Measurements from ENCODE around the gene SCN3A.

Gene SCN3A

DNA sequence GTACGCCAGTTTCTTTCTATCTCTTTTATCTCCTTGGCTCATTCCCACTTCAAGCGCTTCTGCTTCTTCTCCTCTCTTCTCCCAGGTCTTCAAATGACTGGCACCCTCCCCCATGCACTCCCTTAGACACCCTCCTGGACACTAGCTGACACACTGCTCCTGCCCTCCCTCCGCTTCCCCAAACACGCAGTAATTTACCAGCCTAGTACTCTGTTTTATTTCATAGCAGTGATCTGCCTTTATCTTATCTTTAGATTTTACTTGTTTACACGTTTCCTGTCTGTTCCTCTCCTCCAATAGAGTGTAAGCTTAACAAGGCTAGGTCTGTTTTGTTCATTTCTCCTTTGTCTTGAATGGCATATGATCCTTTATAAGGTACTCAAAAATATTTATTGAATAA lies 93.9 kb downstream of the SCN3A start:
- FAIRE-seq = no peak

DNA sequence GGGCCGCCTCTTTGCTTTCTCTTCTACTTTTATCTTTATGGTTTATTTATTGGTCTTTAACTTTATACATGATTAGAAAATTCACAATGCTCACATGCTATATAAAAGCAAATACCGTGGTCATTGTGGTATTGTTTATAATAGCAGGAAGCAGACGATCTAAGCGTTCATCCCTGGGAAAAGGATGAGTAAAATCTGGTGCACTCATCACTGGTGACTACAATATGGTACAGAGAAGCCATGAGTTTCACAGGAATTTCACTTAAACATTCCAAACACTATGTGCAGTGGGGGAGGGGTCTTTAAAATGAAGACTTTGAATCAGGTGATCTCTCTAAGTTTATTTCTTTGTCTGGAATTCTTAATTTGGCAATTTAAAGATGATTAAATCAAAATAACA lies 97.9 kb downstream of the SCN3A start:
- no peak for FAIRE-seq

DNA sequence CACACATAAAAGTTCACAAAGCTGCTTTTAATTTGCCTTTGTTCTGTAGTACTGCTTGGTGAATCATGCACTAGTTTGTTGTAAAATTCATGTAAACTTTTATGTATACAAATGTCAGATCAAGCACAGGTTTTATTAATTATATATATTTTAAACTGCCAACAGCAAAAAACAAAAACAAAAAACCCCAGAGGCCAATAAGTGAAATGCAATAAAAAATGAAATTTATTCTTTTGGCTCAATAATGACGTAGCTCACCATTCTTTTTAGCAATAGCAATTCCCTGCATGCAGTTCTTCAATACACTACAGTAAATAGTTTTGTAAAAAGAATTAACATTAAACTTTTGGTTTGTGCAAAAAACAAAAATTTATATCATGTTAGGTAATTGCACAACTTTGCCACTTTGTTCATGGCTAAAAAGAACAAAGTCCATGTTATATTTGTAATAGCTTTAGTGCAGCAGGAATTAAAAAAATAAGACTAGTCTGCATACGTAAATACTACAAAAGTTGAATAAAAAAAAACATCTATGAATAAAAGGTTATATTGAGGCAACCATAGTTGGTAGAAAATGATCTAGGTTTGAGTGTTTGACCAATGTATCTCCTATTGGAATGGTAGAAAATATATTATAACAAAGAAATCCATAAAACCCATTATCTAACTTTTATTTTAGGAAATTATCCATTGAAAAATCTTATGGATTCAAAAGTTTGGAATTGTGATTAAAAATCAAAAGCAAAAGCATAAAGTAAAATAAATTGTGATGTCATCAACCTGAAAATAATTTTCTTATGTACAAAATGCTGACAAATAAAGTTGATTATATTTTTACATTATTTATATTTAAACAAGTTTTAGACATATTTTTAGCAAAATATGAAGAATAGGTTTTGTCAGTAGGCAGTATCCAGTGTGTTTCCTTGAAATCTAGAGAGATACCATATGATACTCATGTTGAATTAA lies 115.6 kb downstream of the SCN3A start:
- FAIRE-seq = peak; percentile 41

DNA sequence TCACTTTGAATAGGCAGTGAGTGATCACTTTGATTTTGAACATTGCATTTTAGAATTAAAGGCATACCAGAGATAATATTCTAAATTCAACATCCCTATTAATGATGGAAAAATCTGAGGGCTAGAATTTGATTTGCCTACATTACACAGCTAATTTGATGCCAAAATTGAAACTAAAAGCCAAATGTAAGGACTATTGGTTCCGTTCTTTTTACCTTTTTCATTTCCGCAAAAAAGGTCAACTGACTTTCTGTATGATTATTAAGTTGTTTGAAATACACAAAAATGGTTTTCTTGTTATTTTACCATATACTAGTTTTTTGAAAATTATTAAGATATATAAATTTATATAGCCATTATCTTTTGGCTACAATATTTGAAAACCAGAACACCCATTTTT lies 117.5 kb downstream of the SCN3A start:
- FAIRE-seq = no peak

DNA sequence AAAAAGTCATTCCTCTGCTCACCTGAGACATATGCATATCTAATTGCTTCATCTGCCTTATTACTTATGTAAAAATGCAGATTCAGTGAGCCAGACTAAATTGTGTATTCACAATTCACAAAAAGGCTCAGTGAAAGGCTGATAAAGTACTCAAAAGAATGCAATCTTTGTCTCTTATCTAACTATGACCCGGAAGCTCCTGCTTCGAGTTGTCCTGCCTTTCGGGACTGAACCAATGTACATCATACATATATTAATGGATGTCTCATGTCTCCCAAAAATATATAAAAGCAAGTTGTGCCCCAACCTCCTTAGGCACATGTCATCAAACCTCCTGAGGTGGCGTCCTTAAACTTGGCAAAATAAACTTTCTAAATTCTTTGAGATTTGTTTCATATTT lies 120.5 kb downstream of the SCN3A start:
- FAIRE-seq = no peak

DNA sequence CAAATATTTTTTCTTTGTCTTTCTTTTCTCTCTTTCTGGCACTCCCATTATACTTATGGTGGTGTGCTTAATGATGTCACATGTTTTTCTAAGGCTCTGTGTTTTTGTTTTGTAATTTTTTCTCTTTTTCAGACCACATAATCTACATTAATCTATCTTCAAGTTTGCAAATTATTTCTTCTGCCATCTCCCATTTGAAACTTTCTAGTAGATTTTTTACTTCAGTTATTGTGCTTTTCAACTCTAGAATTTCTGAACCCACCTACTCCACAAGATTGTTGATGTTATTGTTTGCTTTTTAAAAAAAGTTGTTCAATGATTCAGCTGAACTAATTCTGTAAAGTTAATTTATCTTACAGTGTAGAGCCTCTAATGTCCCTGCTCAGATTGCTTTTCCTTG lies 121.4 kb downstream of the SCN3A start:
- FAIRE-seq = no peak

DNA sequence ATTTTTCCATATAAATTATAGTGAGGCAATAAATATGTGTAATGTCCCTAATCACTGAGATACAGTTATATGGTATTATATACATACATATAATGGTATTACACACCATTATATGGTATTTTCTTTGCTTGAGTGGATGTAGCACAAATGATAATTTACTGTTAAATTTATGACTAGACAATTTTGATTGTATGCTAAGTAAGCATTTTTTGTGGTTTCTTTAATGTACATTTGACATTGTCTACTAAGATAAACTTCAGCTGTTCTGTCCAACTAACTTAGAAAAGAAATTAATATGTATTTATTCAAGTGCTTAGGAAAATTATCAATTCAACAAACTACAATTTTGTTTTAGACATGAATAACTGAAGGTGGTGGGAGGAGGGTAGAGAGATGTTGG lies 122.6 kb downstream of the SCN3A start:
- FAIRE-seq = peak; percentile 9

DNA sequence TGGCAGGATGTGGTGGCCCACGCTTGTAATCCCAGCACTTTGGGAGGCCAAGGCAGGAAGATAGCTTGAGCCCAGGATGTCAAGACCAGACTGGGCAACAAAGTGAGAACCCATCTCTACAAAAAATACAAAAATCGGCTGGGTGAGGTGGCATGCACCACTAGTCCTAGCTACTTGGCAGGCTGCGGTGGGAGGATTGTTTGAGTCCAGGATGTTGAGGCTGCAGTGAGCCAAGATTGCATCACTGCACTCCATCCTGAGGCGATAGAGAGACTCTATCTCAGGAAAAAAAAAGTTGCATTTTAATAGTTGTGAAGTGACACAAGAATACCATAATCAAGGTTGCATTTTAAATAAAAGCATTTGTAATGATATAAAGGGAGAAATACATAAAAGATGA lies 124.4 kb downstream of the SCN3A start:
- FAIRE-seq = no peak

DNA sequence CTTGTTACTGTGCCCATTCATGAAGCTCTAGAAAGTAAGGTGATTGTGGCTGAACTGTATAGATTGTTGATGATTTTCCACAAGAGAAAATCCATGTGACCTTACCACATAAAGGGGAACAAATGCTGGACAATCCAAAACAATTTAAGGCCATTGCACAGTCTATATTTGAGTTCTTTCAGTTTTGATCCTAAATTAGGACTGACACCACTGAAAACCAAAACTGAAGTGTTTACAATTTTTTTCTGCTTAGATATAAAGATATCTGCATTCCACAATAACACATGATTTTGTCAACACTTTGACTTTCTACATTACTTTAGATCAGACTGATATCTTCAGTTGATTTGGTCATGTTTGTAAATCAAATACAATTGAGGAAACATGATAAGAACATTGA lies 124.9 kb downstream of the SCN3A start:
- FAIRE-seq = no peak

DNA sequence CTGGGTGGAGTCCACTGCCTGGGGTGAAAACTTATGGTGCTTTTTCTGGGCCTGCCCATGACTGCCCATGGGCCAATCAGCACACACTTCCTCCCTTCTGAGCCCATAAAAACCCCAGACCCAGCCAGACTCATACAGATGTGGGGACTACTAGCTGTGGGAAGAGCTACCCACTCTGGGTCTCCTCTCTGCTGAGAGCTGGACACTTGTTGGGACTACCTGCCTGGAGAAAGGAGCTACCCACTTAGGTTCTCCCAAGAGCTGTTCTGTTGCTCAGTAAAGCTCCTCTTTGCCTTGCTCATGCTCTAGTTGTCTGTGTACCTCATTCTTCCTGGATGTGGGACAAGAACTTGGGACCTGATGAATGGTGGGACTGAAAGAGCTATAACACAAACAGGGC lies 129.0 kb downstream of the SCN3A start:
- FAIRE-seq = no peak

DNA sequence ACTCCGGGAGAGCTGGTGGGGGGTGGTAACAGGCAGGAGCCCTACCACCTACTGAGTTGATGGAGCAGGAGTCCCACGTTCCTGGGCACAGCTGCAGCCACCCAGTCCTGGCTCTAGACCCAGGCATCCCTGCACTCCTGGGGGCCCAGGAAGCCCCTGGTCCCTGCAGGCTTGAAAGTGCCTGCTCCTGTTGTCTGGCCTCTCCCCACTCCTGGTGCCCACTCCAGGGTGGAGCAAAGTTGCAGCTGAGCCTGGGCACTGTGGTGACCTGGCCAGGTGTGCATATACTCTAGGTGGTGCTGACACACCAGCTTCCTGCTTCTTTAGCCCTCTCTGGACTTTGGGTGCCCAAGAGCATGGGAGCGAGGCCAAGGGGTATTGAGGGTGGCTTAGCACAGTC lies 129.5 kb downstream of the SCN3A start:
- no peak for FAIRE-seq

DNA sequence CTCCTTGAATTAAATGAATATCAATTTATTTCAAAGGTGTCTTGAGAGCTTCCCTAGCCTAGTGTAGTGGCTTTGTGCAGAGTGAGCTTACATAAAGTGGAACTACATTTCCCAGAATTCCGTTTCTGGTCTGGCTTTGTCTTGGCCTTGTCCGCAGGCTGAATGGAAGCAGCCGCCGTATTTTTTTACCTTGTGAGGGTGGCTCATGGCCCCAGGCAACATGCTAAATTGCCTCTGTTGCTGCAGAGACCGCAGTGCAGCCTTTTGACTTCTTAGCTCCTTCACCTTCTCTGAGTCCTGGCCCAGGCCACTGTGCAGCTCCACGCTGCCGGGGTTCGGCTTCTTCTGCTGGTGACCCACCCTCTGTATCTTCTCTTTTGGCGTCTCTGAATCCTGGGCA lies 133.8 kb downstream of the SCN3A start:
- no peak for FAIRE-seq

DNA sequence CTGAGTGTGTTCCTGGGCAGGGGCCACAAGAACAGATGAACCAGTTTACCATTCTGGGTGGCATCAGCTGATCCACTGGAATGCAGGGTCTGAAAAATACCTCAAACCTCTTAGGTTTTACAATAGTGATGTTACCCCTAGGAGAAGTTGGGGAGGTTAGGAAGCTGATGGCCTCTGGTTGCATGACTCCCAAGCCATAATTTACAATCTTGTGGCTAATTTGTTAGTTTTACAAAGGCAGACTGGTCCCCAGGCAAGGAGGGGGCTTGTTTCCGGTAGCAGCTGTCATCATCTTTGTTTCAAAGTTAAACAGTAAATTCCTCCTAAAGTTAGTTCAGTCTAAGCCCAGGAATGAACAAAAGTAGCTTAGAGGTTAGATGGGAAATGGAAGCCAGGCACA lies 134.7 kb downstream of the SCN3A start:
- no peak for FAIRE-seq

DNA sequence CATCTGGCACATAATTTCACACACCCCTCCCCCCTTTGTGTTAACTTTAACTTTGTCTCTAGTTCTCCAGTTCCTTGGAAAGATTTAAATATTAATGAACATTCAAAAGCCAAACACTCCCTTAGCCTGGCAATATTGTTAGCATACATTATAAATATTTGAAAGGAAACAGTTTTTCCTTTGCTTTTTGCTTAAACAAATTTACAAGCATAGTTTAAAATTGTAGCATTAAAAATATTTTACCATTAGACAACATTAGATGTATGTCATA lies 135.4 kb downstream of the SCN3A start:
- no peak for FAIRE-seq

DNA sequence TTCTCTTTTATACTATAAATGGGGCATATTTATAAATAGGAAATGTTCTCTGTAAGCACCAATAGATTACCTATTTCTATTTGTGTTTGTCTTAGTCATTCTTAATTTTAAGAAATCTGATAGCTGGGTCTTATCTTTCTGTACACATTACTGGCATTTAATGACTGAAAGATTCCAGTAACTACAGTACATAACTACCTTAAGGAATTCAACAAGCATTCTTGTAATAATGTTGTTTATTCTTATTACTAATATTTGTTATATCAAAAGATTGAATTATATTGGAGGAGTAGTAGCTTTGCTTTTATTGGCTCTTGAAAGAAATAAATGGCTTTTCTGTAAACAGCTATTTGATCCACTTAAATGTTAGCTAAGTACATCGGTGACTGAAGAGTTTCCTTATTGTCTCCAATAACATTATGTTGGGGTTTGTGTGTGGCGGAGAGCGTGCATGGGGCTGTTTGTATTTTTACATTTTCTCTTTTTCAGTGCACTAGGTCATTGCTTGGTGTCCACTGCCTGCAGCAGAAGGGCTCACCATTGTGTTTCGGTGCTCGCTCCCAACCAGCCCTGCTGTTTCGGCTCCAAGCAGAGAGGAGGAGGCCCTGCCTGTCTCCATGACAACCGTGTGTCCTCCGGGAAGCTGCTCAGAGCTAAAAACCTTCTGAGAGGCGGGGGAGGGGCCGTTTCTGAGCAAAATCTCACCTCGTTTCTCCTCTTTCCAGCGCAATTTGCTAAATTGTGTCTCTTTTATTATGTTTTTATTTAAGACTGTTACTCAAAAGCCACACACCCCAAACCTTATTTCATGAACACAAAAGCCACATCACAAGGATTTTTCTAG lies 136.0 kb downstream of the SCN3A start:
- no peak for FAIRE-seq

DNA sequence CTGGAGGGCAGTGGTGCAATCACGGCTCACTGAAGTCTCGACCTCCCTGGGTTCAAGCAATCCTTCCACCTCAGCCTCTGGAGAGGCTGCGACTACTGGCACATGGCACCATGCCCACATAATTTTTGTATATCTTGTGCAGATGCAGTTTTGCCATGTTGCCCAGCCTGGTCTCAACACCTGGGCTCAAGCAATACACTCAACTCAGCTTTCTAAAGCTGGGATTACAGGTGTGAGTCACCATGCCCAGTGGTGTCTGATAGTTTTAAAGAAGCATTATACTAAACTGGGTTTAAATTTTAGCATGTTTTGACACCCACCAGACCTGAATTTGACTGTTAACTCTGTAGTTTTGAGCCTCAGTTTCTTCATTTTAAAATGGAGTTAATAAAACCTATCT lies 139.1 kb downstream of the SCN3A start:
- no peak for FAIRE-seq

DNA sequence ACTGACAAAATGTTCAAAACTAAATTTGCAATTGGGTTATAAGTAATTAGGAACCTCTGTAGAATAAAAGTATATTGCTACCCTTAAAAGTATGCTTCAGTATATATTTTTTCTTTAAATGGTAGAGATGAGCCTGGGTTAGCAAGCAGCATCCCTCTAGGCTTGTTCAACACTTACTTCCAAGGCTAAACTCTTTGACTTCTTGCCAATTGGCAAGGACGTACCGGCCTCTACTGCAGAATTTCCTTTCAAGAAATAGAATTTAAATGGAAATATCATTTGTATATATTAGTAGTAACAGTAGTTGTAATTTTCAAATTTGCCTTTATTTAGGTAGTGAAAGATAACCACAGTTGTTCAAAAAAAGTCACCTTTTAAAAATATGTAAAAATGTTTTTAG lies 143.4 kb downstream of the SCN3A start:
- no peak for FAIRE-seq

DNA sequence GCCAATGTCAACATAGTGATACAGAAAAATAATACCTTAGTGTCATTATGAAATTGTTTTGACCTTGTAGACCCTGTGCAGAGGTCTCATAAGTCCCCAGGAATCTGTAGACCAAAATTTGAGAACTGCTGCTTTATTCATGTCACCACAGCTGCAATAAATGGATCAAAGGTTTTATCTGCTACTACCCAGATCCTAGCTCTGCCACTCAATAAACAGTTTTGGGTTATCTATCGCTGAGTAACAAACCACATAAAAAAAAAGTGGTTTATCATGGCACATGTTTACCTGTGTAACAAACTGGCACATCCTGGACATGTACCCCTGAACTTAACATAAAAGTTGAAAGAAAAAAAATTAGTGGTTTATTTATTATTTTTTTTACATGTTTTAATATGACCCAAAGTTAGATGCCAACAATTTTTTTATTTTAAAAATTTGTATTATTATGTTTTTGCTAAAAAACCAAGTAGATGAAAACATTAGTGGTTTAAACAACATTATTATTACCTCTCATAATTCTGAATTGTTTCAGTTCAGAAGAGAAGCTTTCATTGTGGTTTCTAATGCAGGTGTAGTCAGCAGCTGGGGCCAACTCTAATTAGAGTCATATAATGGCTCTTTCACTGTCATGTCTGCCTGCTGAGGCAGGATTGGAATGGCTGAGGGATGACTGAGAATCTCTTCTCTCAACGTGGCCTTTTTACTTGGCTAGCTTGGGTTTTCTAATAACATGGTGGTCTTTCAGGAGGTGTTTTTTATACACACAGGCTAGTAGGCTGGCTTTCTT lies 145.2 kb downstream of the SCN3A start:
- FAIRE-seq = no peak

DNA sequence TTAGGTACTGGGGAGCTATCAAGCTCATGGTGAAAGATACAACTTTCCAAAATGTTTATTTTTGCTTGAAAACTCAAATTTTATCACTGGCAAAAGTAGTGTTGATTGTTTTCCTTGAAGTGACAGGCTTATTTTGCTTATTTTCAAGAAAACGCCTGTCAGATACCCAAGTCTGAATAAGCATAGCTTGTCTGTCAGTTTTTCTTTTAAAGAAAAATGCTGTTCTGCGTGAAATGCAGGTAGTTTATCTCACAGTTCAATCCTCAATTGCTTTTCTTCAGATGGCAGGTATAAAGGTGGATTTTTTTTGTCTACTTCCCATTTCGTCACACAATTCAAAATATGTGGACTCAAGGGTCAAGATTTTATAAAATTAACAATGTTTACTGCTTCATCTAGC lies 145.9 kb downstream of the SCN3A start:
- no peak for FAIRE-seq

DNA sequence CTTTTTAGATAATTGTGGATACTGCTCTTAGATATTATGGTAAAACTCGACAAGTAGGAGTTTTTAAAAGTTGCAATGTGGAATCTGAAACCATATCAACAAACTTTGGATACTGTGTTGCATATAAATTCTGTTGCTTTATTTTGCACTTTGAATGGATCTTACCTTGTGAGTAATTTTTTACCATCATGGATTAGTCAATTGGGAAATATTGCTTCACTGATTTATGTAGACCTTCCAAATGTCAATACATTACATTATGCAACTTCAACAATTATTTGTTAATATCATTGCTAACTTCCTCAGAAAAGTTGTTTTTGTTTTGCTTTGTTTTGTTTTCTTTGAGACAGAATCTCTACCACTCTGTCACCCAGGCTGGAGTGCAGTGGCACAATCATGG lies 146.5 kb downstream of the SCN3A start:
- no peak for FAIRE-seq

DNA sequence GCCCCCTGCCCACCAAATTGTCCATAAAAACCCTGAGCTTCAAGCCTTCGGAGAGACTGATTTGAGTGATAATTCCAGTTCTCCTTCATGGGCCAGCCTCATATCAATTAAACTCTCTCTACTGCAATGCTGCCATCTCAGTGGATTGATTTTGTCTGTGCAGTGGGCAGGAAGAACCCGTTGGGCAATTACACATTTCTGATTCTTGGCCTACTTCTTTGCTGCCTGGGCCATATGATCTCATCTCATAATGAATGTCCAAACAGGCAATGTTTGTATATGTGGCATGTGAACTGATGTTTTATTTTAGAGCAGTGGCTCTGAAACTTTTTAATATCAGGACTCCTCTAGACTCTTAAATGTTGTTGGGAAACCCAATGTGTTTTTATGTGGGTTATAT lies 147.3 kb downstream of the SCN3A start:
- FAIRE-seq = no peak

DNA sequence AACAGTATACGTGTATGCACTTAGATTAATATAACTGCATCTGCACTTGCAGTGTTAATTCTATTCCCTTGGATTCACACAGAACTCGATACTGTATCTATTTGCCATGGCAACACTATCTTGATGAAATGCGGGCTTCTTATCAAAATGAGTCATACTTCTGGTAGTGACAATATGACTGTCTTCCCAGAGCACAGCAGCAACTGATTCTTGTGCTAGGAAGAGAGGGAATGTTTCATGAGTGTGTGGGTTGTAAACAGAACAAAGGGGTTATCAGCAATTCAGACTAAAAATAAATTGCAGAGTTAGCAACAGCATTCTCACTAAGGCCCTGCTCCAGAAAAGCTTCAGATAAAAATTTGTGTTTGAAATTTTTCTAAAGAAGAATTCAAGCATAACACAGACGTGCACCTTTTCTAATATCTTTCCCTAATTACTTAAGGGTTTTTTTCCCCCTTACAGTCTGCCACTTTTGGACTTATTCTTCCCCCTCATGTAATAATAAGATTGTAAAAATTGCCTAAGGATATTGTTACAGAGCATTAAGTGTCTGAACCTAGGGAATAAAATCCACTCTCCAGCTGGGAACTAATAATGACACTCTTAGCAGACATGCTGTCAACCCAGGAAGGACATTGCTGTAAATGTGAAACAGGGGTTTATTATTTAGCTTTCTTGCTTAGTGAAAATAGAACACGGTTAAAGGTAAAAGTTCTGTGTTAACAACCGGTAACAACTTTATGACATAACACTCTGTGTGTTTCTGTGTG lies 148.6 kb downstream of the SCN3A start:
- no peak for FAIRE-seq

DNA sequence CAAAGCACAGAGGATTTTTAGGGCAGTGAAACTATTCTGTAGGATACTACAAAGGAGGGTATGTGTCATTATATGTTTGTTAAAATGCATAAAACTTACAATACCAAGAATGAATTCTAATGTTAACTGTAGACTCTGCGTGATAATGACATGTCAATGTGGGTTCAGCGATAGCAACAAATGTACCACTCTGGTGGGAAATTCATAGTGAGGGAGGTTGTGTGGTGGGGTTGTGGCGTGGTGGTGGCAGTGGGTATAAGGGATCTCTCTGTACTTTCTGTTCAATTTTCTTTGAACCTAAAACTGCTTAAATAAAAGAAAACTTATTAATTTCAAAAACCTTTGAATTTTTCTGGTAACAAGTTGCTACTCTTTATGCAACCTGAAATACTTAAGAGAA lies 149.2 kb downstream of the SCN3A start:
- FAIRE-seq = no peak
